Bone marrow (tissue), 2 donors: ENCODE data around the gene ADCK1.
"Not testable (repeated sequence)": the region's sequence is repeated elsewhere in the genome, so short reads cannot be mapped to it uniquely, and the experiment has no call there.

Experiments used
- DNase-seq, 2 donors: peaks; one replicate each; lab custom pipeline; 2025; lab: John Stamatoyannopoulos, UW

Gene ADCK1, protein sequence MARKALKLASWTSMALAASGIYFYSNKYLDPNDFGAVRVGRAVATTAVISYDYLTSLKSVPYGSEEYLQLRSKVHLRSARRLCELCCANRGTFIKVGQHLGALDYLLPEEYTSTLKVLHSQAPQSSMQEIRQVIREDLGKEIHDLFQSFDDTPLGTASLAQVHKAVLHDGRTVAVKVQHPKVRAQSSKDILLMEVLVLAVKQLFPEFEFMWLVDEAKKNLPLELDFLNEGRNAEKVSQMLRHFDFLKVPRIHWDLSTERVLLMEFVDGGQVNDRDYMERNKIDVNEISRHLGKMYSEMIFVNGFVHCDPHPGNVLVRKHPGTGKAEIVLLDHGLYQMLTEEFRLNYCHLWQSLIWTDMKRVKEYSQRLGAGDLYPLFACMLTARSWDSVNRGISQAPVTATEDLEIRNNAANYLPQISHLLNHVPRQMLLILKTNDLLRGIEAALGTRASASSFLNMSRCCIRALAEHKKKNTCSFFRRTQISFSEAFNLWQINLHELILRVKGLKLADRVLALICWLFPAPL

DNA sequence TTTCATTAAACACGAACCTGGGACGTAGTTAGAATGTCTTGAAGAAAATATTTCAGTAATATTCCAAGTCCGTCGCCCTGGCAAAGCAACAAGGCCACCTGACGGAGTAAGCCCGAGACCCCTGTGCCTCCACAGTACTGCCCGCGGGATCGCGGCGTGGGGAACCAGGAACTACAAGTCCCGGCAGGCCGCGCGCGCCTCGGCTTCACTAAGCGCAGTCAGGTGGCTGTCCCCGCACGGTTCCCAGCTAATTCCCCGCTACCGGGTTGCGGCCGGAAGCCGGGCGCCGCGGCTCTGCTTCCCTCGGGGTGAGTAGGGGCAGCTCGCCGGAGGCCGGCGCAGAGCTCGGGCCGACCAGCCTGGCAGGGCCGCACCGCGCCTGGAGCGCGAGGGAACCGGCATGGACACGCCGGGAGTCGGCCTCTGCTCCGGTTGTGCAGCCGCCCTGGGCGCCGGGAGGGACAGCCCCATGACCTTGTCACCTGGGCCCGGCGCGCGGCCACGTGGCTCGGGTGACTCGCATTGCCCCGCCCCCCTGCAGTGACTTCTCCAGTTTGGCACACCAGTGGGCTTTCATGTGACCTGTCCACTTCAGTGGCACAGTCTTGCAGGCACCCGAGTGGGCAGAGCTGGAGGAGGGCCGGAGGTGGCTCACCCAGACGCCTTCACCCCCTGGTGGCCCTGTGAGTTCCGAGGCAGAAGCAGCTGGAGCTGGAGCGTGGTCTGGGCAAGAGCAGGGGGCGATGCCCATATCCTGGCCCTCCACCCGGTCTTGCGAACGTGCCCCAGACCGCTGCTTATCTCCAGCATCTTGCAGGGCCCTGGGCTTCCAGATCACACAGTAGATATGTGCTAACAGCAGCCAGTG lies at the start of gene ADCK1:
TSS of gene ADCK1 (plus strand) at position 247 of the 868 bp plus-strand sequence. CDS start 18,870 bp downstream, outside the sequence.
- peak; percentile 37 to 93 for DNase-seq

DNA sequence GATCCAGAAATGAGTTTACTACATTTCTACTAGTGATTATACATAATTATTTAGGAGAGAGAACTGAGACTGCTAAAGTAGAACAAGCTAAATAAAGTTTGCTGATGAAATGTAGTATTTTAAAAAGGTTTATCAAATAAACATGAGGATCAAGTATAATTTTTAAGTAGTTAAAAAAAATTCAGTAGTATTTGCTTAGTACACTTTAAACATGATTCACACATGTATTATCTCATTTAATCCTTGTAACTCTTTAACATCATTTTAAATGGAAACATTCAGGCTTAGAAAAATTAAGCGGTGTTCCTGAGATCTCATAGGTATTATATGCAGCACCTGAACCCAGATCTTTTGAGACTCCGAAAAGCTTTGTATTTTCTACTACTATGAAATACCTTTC lies 47.6 kb upstream of the ADCK1 start:
- DNase-seq, result no peak

DNA sequence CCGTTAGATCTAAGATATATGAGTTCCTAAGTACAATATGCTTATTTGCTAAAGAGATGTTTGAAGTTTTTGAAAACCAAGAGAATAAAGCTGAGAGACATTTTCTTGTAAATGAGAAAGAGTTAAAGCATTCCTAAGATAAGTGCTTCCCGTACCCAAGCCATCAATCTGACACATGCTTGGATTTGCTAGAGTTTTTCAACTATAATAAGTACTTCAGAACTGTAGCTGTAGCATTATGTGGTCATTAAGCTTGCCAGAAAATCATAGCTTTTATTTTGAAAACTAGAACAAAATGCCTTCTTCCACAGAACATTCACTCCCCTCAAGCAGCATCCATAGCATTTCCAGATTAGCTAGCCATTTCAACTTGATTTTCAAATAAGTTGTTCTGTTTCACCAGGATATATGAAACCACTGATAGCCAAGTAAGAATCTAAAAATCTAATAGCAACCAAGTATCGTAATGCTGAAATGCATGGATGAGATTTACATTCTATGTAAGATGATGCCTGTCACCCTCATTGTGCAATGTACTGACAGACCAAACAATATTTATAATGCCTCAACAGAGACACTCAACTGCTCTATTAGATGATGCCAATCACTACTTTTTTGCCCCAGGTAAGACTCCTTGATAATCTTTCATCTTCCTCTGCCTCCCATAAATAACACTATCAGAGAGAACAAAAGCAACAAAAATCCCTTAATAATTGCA lies 47.0 kb upstream of the ADCK1 start:
- no peak for DNase-seq

DNA sequence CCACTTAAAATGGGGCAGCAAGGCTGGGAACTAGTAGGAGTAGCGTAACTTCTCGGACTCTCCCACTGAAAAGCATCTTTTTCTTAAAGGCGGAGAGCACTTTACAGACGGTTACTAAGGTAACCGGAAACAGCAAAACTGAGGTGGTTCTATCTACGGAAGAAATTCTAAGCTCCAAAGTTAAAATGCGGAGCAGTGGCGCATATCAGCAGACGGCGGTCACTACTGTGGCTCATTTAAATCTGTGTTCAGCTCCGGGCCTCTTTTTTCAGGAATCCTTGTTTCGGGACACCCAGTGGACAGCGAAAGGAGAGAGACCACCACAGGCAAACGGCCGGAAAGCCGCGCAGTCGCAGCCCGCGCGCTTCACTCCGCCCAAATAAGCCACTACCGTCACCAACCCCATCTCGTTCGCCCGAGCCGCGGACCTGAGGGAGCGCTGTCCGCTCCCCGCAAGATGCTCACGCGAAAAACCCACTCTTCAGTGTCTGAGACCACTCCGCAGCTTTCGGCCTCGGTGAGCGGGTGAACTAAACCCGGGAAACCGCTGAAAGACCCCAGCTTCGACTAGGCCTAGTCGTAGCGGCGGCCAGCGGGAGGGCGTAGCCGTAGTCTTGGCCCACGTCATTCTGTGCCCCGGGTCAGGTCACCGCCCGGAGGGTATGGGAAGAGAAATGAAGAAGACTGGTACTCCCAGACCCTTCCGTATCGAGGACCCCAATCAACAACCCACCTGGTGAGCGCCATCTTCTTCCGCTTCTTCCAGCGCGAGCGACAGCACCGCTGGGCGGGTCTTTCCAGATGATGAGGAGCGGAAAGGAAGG lies 39.3 kb upstream of the ADCK1 start, which contains the start of gene SNW1:
TSS of gene SNW1 (minus strand) at position 776 of the 824 bp plus-strand sequence. CDS start at position 747, 29 bp downstream.
- peak; percentile 88 to 93 for DNase-seq

DNA sequence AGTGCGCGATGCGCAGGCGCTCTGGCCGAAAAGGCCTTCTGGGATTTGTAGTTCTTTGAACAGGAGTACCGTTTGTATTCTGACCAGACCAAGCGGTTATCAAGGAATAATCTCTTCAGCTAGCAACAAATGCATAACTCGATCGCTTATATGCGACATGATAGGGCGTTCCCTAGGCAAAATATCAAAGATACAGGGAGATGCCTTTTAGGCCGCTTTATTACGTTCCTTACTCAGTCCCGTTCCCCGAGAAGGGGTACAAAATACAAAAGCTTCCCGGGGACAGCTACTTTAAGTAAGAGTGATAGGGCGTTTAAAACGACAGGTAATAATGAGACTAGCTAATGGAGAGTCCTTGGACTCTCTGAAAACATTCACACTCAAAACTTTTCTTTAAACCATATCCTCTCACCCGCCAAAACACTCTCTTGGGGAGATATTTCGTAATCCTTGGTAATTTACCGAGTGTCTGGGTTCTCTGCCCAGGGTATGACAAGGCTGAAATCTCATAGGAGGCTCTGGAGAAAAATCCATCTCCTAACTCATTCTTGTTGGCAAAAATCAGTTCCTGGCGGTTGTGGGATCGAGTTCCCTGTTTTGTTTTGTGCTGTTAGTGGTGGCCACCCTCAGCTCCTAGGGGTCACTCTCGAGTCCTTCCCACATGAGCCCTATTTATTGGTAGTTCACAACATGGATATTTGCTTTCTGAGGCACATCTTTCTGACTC lies 38.5 kb upstream of the ADCK1 start:
- peak in 1 of 2 donors; percentile 10 for DNase-seq

DNA sequence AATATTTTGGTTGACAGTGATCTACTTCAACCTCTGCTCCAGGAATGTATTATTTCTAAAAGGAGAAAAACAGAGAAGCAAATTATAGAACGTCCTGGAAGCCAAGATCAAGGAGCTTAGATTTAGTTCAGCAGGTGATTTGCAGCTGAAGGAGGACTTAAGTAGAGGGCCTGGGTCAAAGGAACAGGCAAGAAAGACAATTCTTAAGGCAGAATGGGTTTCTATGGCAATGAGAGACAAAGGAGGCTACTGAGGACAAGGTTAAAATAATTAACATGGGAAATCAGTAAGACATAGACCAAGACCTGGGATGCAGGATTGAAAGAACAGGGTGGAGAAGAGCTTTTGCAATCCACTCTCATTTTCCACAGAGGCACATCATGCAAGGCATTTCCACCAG lies 36.6 kb upstream of the ADCK1 start:
- DNase-seq, result no peak

DNA sequence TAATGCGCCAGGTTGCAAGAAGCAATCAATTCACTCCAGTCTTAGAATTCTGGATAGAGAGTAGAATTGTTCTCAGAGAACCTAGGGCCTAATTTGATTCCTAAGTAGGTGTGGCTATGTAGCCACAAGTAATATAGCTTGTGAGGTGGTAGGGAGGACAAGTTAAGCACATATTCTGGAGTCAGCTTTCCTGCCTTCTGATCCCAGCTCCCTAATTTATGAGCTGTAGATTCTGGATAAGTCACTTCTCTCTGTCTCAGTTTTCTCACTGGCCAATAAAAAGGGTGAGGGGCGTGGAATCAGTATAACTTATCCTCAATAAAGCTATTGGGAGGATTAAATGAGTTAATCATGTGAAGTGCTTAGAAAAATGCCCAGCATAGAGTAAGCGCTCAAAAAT lies 35.9 kb upstream of the ADCK1 start:
- DNase-seq, result no peak

DNA sequence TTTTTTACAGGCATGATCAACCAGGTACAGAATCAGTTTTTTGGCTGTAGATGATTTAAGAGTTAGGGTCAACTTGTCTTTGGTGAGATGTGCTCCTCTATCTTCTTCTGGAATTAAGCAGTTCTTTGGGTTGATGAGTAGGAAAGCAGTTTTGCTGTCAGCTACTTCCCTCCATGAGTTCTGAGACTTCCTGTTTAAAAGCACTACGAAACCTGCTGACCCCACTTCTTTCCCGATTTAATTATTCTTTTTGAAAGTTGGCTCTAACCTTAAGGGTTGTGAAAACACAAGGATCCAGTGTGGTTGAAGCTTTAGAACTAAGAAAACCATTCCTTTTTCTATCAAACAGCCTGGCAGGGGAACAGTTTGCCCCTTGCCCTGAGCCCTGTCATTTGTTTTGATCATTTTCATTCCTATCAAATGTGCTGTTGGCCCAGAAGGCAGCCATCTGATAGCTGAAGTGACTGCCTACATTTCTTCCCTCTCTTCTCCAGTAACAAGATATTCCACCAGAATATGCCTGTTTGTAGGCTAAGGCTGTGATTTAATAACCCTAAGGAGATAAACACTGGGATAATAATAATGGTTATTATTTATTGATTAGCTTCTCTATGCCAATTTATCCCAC lies 31.4 kb upstream of the ADCK1 start:
- not testable (repeated sequence) for DNase-seq

DNA sequence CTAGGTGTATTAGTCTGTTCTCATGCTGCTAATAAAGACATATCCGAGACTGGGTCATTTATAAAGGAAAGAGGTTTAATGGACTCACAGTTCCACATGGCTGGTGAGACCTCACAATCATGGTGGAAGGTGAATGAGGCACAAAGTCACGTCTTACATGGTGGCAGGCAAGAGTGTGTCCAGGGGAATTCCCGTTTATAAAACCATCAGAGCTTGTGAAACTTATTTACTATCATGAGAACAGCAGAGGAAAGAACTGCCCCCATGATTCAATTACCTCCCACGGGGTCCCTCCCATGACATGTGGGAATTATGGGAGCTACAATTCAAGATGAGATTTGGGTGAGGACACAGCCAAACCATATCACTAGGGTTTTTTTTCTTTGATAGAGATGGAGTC lies 25.9 kb upstream of the ADCK1 start:
- DNase-seq, result not testable (repeated sequence)

DNA sequence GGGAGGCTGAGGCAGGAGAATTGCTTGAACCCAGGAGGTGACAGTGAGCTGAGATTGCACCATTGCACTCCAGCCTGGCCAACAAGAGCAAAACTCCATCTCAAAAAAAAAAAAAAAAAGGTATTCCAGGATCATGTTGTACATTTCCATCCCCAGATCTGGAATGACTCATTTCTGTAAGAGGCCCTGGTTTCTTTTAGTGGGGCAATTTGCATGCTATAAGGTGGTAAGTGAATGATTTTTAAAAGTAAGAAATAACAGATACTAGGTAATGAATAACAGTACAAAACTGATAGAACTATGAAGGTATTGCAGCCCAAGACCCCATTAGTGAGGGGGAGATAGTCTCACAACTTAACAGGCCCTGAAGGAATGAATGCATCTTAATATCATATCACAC lies 17.7 kb upstream of the ADCK1 start:
- DNase-seq, result no peak

DNA sequence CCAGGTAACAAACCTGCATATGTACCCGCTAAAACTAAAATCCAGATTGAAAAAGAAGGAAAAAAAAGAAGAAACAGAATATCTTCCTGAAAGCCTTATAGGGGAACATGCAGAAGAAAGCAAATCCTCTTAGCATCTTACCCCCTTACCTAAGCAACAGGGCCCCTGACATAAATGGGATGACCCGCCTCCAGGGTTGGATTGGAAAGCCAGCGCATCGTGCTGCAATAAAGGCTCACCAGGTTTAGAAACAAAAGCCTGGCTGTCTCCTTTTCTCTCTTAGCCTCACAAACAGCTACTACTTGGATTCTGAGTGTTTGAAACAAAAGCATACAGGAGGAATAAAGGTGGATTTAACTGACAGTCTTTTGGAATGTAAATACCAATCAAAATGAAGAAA lies 13.8 kb upstream of the ADCK1 start:
- no peak for DNase-seq

DNA sequence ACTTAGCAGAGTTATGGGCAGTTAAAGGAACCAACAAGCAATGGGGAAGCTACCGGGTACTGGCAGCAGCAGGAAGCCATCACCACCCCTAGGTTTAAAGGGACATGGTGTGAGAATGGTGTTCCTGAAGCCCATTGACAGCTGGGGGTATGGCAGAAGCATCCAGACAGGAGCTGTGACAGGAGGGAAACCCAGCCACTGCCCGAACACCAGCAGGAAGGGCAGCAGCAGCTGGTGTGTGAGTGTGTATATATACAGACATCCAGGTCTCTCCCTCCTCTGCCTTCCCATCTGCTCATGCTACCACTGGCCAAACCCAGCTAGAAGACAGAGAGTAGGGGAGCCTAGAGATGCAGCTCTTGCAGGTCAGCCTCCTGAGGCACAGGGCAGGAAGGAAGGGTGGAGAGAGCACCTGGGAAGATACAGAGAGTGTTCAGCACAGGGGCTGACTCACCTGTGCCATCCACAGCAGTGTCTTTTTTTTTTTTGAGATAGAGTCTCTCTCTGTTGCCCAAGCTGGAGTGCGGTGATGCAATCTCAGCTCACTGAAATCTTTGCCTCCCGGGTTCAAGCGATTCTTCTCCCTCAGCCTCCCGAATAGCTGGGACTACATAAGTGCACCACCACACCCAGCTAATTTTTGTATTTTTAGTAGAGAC lies 9.2 kb upstream of the ADCK1 start:
- DNase-seq, result no peak

DNA sequence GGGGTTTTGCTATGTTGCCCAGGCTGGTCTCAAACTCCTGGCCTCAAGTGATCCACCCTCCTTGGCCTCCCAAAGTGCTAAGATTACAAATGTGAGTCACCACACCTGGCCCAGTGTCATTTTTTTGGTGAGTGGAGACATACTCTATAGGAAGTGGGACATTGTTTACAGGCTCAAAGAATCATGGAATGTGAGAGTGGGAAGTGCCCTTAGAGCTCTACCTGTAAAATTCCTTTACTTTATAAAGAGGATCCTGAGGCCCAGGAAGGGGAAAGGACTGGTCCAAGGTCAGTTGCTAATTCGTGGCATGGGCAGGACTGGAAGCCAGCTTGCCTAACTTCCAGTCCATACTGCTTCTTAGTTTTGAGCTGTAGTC lies 8.7 kb upstream of the ADCK1 start:
- DNase-seq, result no peak

DNA sequence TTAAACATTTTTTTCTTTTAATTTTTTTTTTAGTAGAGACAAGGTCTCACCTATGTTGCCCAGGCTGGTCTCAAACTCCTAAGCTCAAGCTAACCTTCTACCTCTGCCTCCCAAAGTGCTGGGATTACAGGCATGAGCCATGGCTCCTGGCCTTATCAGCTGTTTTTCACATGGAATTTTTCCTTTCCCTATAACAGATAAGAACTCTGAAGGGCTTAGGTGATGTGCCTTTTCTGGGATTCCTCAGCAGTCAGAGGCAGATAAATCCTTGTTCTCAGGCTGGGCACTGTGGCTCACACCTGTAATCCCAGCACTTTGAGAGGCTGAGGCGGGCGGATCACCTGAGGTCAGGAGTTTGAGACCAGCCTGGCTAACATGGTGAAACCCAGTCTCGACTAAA lies 6.7 kb upstream of the ADCK1 start:
- not testable (repeated sequence) for DNase-seq

DNA sequence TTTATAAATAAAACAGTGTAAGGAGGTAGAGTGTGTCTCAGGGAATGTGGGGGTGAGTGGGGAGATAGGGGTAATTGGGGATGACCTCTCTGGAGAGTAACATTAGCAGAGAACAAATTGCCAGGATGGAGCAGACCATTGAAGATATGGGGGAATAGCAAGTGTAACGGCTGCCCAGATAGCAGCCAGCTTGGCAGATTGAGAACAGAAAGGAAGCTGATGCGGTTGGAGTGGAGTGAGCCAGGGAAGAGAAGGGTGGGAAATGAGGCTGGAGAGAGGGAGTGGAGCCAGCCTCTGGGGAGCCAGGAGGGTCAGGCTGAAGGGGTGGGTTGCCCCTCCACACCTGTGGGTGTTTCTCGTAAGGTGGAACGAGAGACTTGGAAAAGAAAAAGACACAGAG lies 5.6 kb upstream of the ADCK1 start:
- DNase-seq, result no peak

DNA sequence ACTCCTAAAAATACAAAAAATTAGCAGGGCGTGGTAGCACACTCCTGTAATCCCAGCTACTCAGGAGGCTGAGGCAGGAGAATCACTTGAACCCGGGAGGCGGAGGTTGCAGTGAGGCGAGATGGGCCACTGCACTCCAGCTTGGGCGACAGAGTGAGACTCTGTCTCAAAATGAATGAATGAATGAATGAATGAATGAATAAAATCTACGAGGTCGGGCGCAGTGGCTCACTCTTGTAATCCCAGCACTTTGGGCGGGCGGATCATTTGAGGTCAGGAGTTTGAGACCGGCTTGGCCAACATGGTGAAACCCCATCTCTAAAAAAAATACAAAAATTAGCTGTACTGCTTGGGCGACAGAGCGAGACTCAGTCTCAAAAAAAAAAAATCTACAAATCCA lies 453 bp upstream of the ADCK1 start:
- DNase-seq, result not testable (repeated sequence)

DNA sequence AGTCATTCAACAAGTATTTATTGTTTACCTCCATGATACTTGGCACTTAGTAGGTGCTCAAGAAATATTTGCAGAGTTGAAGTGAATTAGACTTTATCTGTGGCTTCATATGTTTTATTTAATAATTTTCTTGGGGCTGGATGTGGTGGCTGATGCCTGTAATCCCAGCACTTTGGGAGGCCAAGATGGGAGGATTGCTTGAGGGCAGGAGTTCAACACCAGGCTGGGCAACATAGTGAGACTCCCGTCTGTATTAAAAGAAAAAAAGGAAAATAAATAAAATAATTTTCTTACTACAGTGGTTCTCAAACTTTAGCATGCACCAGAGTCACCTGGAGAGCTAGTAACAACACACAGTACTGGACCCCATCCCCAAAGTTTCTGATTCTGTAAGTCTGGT lies 905 bp downstream of the ADCK1 start:
- DNase-seq, result no peak

DNA sequence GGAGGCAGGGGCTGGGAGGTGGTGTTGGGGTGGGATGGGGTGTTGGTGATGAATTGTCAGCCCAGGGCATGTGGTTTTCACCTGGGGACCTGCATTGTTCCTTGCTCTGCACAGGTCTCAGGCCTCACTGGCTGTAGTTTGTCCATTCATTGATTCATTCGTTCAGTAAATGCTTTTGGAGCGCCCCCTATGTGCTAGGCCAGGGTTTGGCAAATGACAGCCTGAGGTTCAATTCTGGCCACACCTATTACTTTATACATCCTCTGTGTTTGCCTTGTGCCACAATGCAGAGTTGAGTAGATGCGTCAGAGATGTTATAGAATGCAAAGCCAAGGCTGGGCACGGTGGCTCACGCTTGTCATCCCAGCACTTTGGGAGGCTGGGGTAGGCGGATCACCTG lies 4.7 kb downstream of the ADCK1 start:
- no peak for DNase-seq

DNA sequence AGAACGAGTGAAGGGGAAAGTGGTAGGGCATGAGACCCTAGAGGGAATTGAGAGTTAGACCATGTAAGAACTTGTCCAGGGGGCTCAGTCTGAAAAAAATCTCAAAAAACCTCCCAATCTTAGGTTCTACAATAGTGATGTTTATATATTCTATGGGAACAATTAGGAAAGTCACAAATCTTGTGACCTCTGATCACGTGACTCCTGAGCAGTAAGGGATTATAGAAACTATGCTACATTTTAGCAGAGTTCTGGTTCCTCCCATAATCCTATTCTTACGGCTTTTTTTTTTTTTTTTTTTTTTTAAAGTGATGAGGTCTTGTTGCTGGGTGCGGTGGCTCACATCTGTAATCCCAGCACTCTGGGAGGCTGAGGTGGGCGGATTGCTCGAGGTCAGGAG lies 5.8 kb downstream of the ADCK1 start:
- DNase-seq, result no peak

DNA sequence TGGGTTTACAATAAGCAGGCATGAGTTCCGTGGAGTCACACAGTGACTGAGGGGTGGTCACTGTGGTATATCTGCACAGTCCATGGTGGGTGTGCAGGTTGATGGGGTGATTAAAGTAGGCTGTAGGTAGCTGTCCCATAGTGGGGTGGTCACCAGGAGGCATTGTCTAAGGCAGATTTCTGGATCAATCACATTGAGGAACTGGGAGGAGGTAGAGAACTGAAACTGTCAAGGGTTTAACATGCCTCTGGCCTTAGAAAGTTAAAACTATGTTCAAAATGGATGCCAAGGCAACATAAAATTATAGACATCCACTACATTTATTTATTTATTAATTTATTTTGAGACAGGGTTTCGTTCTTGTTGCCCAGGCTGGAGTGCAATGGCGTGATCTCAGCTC lies 8.3 kb downstream of the ADCK1 start:
- DNase-seq, result no peak
